HCT116 (cell line): Measurements from ENCODE around the gene BRCA2. TPM values are rescaled to one million over a fixed set of nuclear protein-coding genes. Genes with fewer than 3 reads are reported as not detected.

Experiments used
- ATAC-seq: fragments of 200-7000 bp; cut with Tn5 transposase; 2 replicates; pipeline ENCODE4 v1.9.1; 2020; ENCODE audit warnings: mild to moderate bottlenecking, moderate library complexity
- BruUV-seq: library from RNA; stranded (reverse); fragments of 400-500 nt; replicated peaks from 2 replicates; lab custom pipeline; 2021; lab: Mats Ljungman, UMichigan
- CTCF ChIA-PET: fragments of 300-600 bp; sonication (Branson Sonifier 250); formaldehyde crosslinking; loops from one replicate; lab custom pipeline; 2021; ENCODE audit warnings: antibody characterized with exemption; lab: Charles Lee
- POLR2A ChIA-PET: fragments of 300-600, 350-600 bp; sonication (Branson Sonifier 250); formaldehyde crosslinking; loops from one replicate; lab custom pipeline; 2021; ENCODE audit warnings: antibody characterized with exemption; lab: Charles Lee
- RAD21 ChIA-PET, 2 experiments: fragments of 300-600 bp; sonication (Branson Sonifier 250); formaldehyde crosslinking; loops; one replicate each; lab custom pipeline; 2023; ENCODE audit warnings: low total read pairs in 2 of 2; ENCODE audit not compliant: uncharacterized antibody in 2 of 2, unreplicated experiment in 2 of 2, low non-redundant PET in 1 of 2; lab: Charles Lee
- DNase-seq: peaks from one replicate; pipeline ENCODE4 v3.0.0-alpha.2; 2010; ENCODE audit warnings: low read depth, low spot score
- H2AFZ ChIP-seq: fragments of 200-600 bp; shearing (Covaris generic), sonication (generic); 2 replicates; pipeline ENCODE4 v1.6.1; 2017; ENCODE audit warnings: low read depth, mixed run types, mixed read lengths, antibody characterized with exemption, low read length; ENCODE audit not compliant: poor library complexity, severe bottlenecking
- H3K27ac ChIP-seq: 2 replicates; pipeline ENCODE4 v1.5.1; 2012; ENCODE audit warnings: low read depth, low read length
- H3K27me3 ChIP-seq: fragments of 200-600 bp; sonication (generic); 2 replicates; pipeline ENCODE4 v1.6.1; 2016; ENCODE audit warnings: mixed run types, low read length, mixed read lengths; ENCODE audit not compliant: insufficient read depth
- H3K36me3 ChIP-seq, 2 experiments: fragments of 200-500 bp in 1 of 2; fragments of 200-600 bp in 1 of 2; sonication (Bioruptor generic) in 1 of 2; sonication (generic) in 1 of 2; 2 replicates each; pipeline versions ENCODE4 v1.5.1 to v1.6.1; 2014 to 2016; ENCODE audit warnings: low read length in 2 of 2, inconsistent platforms in 1 of 2, mixed read lengths in 1 of 2, mixed run types in 1 of 2; ENCODE audit not compliant: insufficient read depth in 2 of 2, control insufficient read depth in 1 of 2
- H3K4me1 ChIP-seq, 2 experiments: fragments of 200-600 bp in 1 of 2; sonication (generic) in 1 of 2; 2 replicates each; pipeline versions ENCODE4 v1.5.1 to v1.6.1; 2012 to 2017; ENCODE audit warnings: low read length in 2 of 2, inconsistent platforms in 1 of 2, mild to moderate bottlenecking in 1 of 2, mixed read lengths in 1 of 2, mixed run types in 1 of 2, moderate library complexity in 1 of 2; ENCODE audit not compliant: insufficient read depth in 2 of 2, control insufficient read depth in 1 of 2
- H3K4me2 ChIP-seq: fragments of 200-600 bp; sonication (generic); 2 replicates; pipeline ENCODE4 v1.6.1; 2017; ENCODE audit warnings: mixed run types, low read length, mixed read lengths
- H3K4me3 ChIP-seq, 2 experiments: fragments of 200-600 bp in 1 of 2; sonication (generic) in 1 of 2; replicated peaks in 1 of 2; 2 replicates each; pipeline ENCODE4 v1.5.1; 2011 to 2016; ENCODE audit warnings: low read length in 2 of 2, control low read depth in 1 of 2, low read depth in 1 of 2, mild to moderate bottlenecking in 1 of 2, mixed read lengths in 1 of 2, mixed run types in 1 of 2
- H3K79me2 ChIP-seq: fragments of 200-600 bp; sonication (generic); 2 replicates; pipeline ENCODE4 v1.6.1; 2017; ENCODE audit warnings: mild to moderate bottlenecking, mixed run types, low read length, moderate library complexity, mixed read lengths; ENCODE audit not compliant: insufficient read depth
- H3K9ac ChIP-seq: fragments of 200-600 bp; sonication (generic); 2 replicates; pipeline ENCODE4 v1.6.1; 2016; ENCODE audit warnings: low read length, mixed read lengths
- H3K9me2 ChIP-seq: fragments of 200-600 bp; sonication (generic), shearing (Covaris generic); 2 replicates; pipeline ENCODE4 v1.6.1; 2017; ENCODE audit warnings: mixed run types, mild to moderate bottlenecking, moderate library complexity; ENCODE audit not compliant: insufficient read depth
- H3K9me3 ChIP-seq, 2 experiments: fragments of 200-500 bp in 1 of 2; fragments of 200-600 bp in 1 of 2; sonication (Bioruptor generic) in 1 of 2; sonication (generic) in 1 of 2; 2 replicates each; pipeline ENCODE4 v1.6.1; 2014 to 2017; ENCODE audit warnings: low read length in 2 of 2, mixed read lengths in 2 of 2, inconsistent platforms in 1 of 2, low read depth in 1 of 2, mild to moderate bottlenecking in 1 of 2, mixed run types in 1 of 2, moderate library complexity in 1 of 2; ENCODE audit not compliant: control insufficient read depth in 1 of 2, insufficient read depth in 1 of 2
- H4K20me1 ChIP-seq: fragments of 200-600 bp; sonication (generic), shearing (Covaris generic); 2 replicates; pipeline ENCODE4 v1.6.1; 2017; ENCODE audit warnings: mixed run types, mild to moderate bottlenecking, moderate library complexity; ENCODE audit not compliant: insufficient read depth
- CEBPB ChIP-seq: IDR thresholded peaks from 2 replicates; pipeline ENCODE4 v1.6.1; 2012; ENCODE audit warnings: low read depth
- CTCF ChIP-seq, 3 experiments: fragments of 200-600 bp in 1 of 3; sonication (generic) in 1 of 3; IDR thresholded peaks in 2 of 3; conservative IDR thresholded peaks in 1 of 3; 2 replicates each; pipeline ENCODE4 v1.5.1; 2012 to 2017; ENCODE audit warnings: low read depth in 2 of 3, low read length in 2 of 3, antibody characterized with exemption in 1 of 3, borderline replicate concordance in 1 of 3, control low read depth in 1 of 3, mild to moderate bottlenecking in 1 of 3, mixed read lengths in 1 of 3, mixed run types in 1 of 3, moderate library complexity in 1 of 3; ENCODE audit not compliant: insufficient read depth in 1 of 3
- FOSL1 ChIP-seq: IDR thresholded peaks from 2 replicates; pipeline ENCODE4 v1.6.1; 2012; ENCODE audit warnings: low read depth
- JUND ChIP-seq: IDR thresholded peaks from 2 replicates; pipeline ENCODE4 v1.6.1; 2012
- MAX ChIP-seq: IDR thresholded peaks from 2 replicates; pipeline ENCODE4 v1.6.1; 2012
- POLR2AphosphoS5 ChIP-seq: IDR thresholded peaks from 2 replicates; pipeline ENCODE4 v1.6.1; 2011; ENCODE audit warnings: mild to moderate bottlenecking, low read depth, low read length, moderate library complexity
- RAD21 ChIP-seq: IDR thresholded peaks from 2 replicates; pipeline ENCODE4 v1.6.1; 2012; ENCODE audit warnings: low read depth, mild to moderate bottlenecking
- SIN3A ChIP-seq: IDR thresholded peaks from 2 replicates; pipeline ENCODE4 v1.6.1; 2012; ENCODE audit warnings: low read depth
- SP1 ChIP-seq: IDR thresholded peaks from 2 replicates; pipeline ENCODE4 v1.6.1; 2012; ENCODE audit warnings: low read depth
- SRF ChIP-seq: IDR thresholded peaks from 2 replicates; pipeline ENCODE4 v1.6.1; 2012; ENCODE audit warnings: low read depth
- YY1 ChIP-seq: IDR thresholded peaks from 2 replicates; pipeline ENCODE4 v1.6.1; 2011; ENCODE audit warnings: low read length, low read depth, moderate library complexity, mild to moderate bottlenecking; ENCODE audit not compliant: insufficient replicate concordance; ENCODE audit errors: extremely low read depth
- ZBTB33 ChIP-seq: IDR thresholded peaks from 2 replicates; pipeline ENCODE4 v1.6.1; 2011; ENCODE audit warnings: mild to moderate bottlenecking, low read length, moderate library complexity; ENCODE audit not compliant: insufficient replicate concordance; ENCODE audit errors: extremely low read depth
- intact Hi-C: fragments of 100-400 bp; cut with micrococcal nuclease; formaldehyde crosslinking; loops from 2 replicates; pipeline ENCODE4 v1.10.0; 2022
- total RNA-seq: library from RNA; stranded (reverse); gene quantifications from one replicate; pipeline ENCODE4 v1.2.1, GENCODE V29; 2021; ENCODE audit not compliant: unreplicated experiment

BRCA2 gene
- total RNA-seq, 1 experiment from 2014 or later, result 14.2 TPM

- intact Hi-C loops, result no loop called here
These were observed 109.8 kb downstream of the BRCA2 start for GRCh38 chr13:32425158-32425557.

More at GRCh38 chr13:32425158-32425557, 109.8 kb downstream of the BRCA2 start:
- POLR2A ChIA-PET, result no interaction called here
- Histone ChIP-seq H3K9me2 (no peaks in the 10 kb centered on the region), H2AFZ (no peak overlapping the region), H3K36me3 (no peaks in the 10 kb centered on the region), H4K20me1 (no peaks in the 10 kb centered on the region), H3K9ac (no peak overlapping the region), H3K27me3 (no peaks in the 10 kb centered on the region), H3K27ac (no peak overlapping the region), H3K4me1 (no peaks in the 10 kb centered on the region), H3K4me2 (no peak overlapping the region), H3K4me3 (no peak overlapping the region), H3K9me3 (no peaks in the 10 kb centered on the region), H3K79me2 (no peaks in the 10 kb centered on the region)
- CTCF ChIA-PET, result no interaction called here
- TF ChIP-seq CTCF (IDR thresholded peaks at IDR 0.05 in 2 of 3, conservative IDR thresholded peaks at IDR 0.05 in 1 of 3; ENCODE audit: borderline replicate concordance in 1 of 3, insufficient read depth in 1 of 3, low read depth in 2 of 3, low read length in 2 of 3) (no peak), SP1 (no peak), MAX (no peak), POLR2AphosphoS5 (no peak), CEBPB (no peak), SIN3A (no peak), YY1 (no peak), RAD21 (no peak), JUND (no peak), ZBTB33 (no peak), SRF (no peak), FOSL1 (no peak)
- no peak for ATAC-seq
- DNase-seq, result no peak
- no TSS peak for BruUV-seq
- RAD21 ChIA-PET, result no interaction called here
